DND-41 (cell line): Measurements from ENCODE around the gene BMPER.

Experiments
- ATAC-seq: fragments of 200-7000 bp; cut with Tn5 transposase; 3 replicates; pipeline ENCODE4 v1.9.1; 2021; ENCODE audit warnings: low read depth; ENCODE audit not compliant: insufficient read depth
- DNase-seq: peaks from one replicate; pipeline ENCODE4 v3.0.0-alpha.2; 2020
- H2AFZ ChIP-seq: 2 replicates; pipeline ENCODE4 v1.6.0; 2012; ENCODE audit warnings: low read depth, low read length
- H3K27ac ChIP-seq: 2 replicates; pipeline ENCODE4 v1.5.1; 2012; ENCODE audit warnings: low read length, inconsistent platforms
- H3K27me3 ChIP-seq: fragments of 200-600 bp; sonication (generic); 2 replicates; pipeline ENCODE4 v1.6.0; 2012; ENCODE audit warnings: low read length, mild to moderate bottlenecking, inconsistent platforms; ENCODE audit not compliant: insufficient read depth, poor library complexity
- H3K36me3 ChIP-seq: 2 replicates; pipeline ENCODE4 v1.5.1; 2012; ENCODE audit warnings: low read length, inconsistent platforms; ENCODE audit not compliant: insufficient read depth
- H3K4me1 ChIP-seq: 2 replicates; pipeline ENCODE4 v1.5.1; 2012; ENCODE audit warnings: mild to moderate bottlenecking, low read length; ENCODE audit not compliant: insufficient read depth
- H3K4me2 ChIP-seq: 2 replicates; pipeline ENCODE4 v1.6.0; 2012; ENCODE audit warnings: mild to moderate bottlenecking, moderate library complexity, low read length, inconsistent platforms; ENCODE audit not compliant: insufficient read depth
- H3K4me3 ChIP-seq, 2 experiments: fragments of 200-600 bp in 1 of 2; shearing (Covaris generic) in 1 of 2; 2 replicates each; pipeline ENCODE4 v1.5.1; 2012 to 2016; ENCODE audit warnings: inconsistent platforms in 2 of 2, low read length in 2 of 2, mild to moderate bottlenecking in 2 of 2, low read depth in 1 of 2, moderate library complexity in 1 of 2
- H3K79me2 ChIP-seq: 2 replicates; pipeline ENCODE4 v1.6.0; 2012; ENCODE audit warnings: low read length, inconsistent platforms; ENCODE audit not compliant: insufficient read depth
- H3K9ac ChIP-seq: 2 replicates; pipeline ENCODE4 v1.6.0; 2012; ENCODE audit warnings: low read depth, mild to moderate bottlenecking, inconsistent platforms, low read length, moderate library complexity
- H3K9me3 ChIP-seq: 2 replicates; pipeline ENCODE4 v1.5.1; 2012; ENCODE audit warnings: low read length, moderate library complexity, mild to moderate bottlenecking, inconsistent platforms; ENCODE audit not compliant: insufficient read depth, severe bottlenecking
- H4K20me1 ChIP-seq: 2 replicates; pipeline ENCODE4 v1.6.0; 2012; ENCODE audit warnings: low read length; ENCODE audit not compliant: insufficient read depth
- EZH2 ChIP-seq: IDR thresholded peaks from 3 replicates; pipeline ENCODE4 v1.6.1; 2012; ENCODE audit warnings: borderline replicate concordance, low read depth, mild to moderate bottlenecking, moderate library complexity, low read length, inconsistent platforms; ENCODE audit not compliant: severe bottlenecking
- TF ChIP-seq, protein P1 (sequence below): IDR thresholded peaks from 2 replicates; pipeline ENCODE4 v1.5.1; 2012; ENCODE audit warnings: borderline replicate concordance, low read length, moderate library complexity, mild to moderate bottlenecking; ENCODE audit not compliant: poor library complexity, severe bottlenecking; ENCODE audit errors: extremely low read depth

Gene BMPER

GRCh38 chr7:34084651-34085050, 179.3 kb downstream of the BMPER start:
- H3K4me3 ChIP-seq = no peak overlapping the region
- H3K36me3 ChIP-seq = no peaks in the 10 kb centered on the region
- ATAC-seq (no peak), DNase-seq (no peak)
- H2AFZ ChIP-seq = no peak overlapping the region
- no peaks in the 10 kb centered on the region for H3K27me3 ChIP-seq
- H3K9ac ChIP-seq = no peak overlapping the region
- H4K20me1 ChIP-seq = no peaks in the 10 kb centered on the region
- H3K4me1 ChIP-seq = no peaks in the 10 kb centered on the region
- no peak overlapping the region for H3K4me2 ChIP-seq
- H3K9me3 ChIP-seq = no peaks in the 10 kb centered on the region
- no peak overlapping the region for H3K27ac ChIP-seq
- no peak for TF ChIP-seq EZH2
- TF ChIP-seq, protein P1, sequence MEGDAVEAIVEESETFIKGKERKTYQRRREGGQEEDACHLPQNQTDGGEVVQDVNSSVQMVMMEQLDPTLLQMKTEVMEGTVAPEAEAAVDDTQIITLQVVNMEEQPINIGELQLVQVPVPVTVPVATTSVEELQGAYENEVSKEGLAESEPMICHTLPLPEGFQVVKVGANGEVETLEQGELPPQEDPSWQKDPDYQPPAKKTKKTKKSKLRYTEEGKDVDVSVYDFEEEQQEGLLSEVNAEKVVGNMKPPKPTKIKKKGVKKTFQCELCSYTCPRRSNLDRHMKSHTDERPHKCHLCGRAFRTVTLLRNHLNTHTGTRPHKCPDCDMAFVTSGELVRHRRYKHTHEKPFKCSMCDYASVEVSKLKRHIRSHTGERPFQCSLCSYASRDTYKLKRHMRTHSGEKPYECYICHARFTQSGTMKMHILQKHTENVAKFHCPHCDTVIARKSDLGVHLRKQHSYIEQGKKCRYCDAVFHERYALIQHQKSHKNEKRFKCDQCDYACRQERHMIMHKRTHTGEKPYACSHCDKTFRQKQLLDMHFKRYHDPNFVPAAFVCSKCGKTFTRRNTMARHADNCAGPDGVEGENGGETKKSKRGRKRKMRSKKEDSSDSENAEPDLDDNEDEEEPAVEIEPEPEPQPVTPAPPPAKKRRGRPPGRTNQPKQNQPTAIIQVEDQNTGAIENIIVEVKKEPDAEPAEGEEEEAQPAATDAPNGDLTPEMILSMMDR = no peak
- no peaks in the 10 kb centered on the region for H3K79me2 ChIP-seq

DNA sequence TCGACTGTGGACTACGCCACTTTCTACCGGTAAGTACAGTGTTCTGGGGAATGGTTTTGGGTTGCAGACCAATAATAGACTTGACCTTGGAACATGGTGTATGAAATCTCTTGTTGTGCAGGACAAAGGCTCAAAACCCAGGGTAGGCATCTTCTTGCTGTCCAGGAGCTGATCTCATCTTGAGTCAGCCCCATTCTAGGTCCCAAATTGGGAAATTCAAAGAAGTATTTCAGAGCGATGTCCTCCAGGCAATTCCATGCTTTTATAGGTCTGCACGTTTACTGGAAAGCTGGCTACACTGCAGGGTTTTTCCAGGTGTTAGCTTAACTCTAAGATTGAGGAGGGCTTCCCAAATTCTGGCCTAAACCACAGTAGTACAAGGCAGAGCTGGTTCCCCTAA, 180.7 kb downstream of the BMPER start:
- no peak overlapping the region for H3K4me3 ChIP-seq
- no peak for TF ChIP-seq EZH2
- TF ChIP-seq, protein P1 = no peak
- no peak overlapping the region for H3K27ac ChIP-seq
- H3K9me3 ChIP-seq = no peaks in the 10 kb centered on the region
- no peak for DNase-seq
- H3K4me2 ChIP-seq = no peak overlapping the region
- H3K9ac ChIP-seq = no peak overlapping the region
- no peaks in the 10 kb centered on the region for H3K36me3 ChIP-seq
- no peaks in the 10 kb centered on the region for H3K79me2 ChIP-seq
- no peak for ATAC-seq
- no peaks in the 10 kb centered on the region for H3K27me3 ChIP-seq
- H2AFZ ChIP-seq = no peak overlapping the region
- H4K20me1 ChIP-seq = no peaks in the 10 kb centered on the region
- no peaks in the 10 kb centered on the region for H3K4me1 ChIP-seq

GRCh38 chr7:34086981-34087380, 181.6 kb downstream of the BMPER start:
- H3K36me3 ChIP-seq = no peaks in the 10 kb centered on the region

More at GRCh38 chr7:34086981-34087380, 181.6 kb downstream of the BMPER start:
- no peak overlapping the region for H3K9ac ChIP-seq
- no peaks in the 10 kb centered on the region for H3K9me3 ChIP-seq
- no peak overlapping the region for H3K27ac ChIP-seq
- H3K79me2 ChIP-seq = no peaks in the 10 kb centered on the region
- ATAC-seq = no peak
- H3K4me3 ChIP-seq = no peak overlapping the region
- no peak overlapping the region for H2AFZ ChIP-seq
- H3K4me1 ChIP-seq = no peaks in the 10 kb centered on the region
- H4K20me1 ChIP-seq = no peaks in the 10 kb centered on the region
- no peak for TF ChIP-seq EZH2
- TF ChIP-seq, protein P1 = no peak
- no peak for DNase-seq
- H3K4me2 ChIP-seq = no peak overlapping the region
- no peaks in the 10 kb centered on the region for H3K27me3 ChIP-seq
